HuH-7.5 (cell line): ENCODE data around the gene SUPT20HL2.
"Not testable (repeated sequence)": the region's sequence is repeated elsewhere in the genome, so short reads cannot be mapped to it uniquely, and the experiment has no call there.

Experiments
- DNase-seq: peaks from one replicate; pipeline ENCODE4 v3.0.0; 2011; ENCODE audit warnings: low spot score

The SUPT20HL2 gene

GRCh38 chrX:24314019-24314635, at the start of gene SUPT20HL2:
SUPT20HL2 (minus strand) TSS chrX:24314069; CDS start chrX:24313315, 754 bp downstream.
- DNase-seq = no peak

DNA sequence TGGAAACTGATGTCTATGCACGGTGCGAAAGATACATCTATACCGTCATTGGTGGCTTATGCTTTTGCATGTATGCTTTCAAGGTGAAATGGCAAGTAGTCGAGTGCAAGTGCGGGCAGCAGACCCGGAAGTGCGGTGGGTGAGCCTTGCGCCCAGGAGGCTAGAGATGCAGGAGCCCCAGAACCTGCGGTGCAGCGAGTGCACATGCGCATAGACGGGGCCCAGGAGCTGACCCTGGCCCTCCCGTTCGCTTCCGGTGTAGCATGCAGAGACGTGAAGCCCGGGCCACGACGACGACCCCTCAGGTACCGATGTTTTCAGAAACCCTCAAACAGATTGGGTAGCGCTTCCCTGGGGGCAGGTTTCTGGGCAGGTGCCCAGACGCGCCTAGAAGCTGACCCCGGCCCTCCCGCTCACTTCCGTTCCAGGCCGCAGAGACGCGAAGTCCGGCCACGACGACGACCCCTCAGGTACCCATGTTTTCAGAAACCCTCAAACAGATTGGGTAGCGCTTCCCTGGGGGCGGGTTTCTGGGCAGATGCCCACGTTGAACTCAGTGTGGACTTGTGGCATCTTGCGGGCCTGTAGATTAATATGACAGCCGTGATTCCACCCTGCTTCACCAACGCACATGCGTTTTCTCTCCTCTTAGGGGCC, 48.3 kb upstream of the SUPT20HL2 start:
- DNase-seq = not testable (repeated sequence)

DNA sequence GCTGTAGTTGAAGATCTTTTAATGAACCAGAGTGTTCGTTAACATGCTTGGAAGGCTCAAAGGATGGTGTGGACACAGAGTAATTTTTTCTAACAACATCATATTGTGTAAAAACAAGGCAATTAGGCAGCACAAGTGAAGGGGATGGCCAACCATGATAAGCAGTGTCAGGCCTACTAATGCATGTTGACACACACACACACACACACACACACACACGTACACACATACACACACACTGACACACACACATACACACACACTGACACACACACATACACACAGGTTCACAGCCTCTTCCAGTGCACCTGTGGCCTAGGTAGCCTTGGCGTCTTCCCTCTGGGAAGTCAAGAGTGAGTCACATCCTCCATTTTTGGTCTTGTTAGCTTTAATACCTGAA, 46.4 kb upstream of the SUPT20HL2 start, which contains the start of gene SUPT20HL1:
Gene SUPT20HL1, plus strand, starts transcription at position 368 of the 400 bp plus-strand sequence. CDS start 2,122 bp downstream, outside the sequence.
- no peak for DNase-seq

- DNase-seq = no peak
Measured at GRCh38 chrX:24357106-24357505, 43.2 kb upstream of the SUPT20HL2 start.

DNA sequence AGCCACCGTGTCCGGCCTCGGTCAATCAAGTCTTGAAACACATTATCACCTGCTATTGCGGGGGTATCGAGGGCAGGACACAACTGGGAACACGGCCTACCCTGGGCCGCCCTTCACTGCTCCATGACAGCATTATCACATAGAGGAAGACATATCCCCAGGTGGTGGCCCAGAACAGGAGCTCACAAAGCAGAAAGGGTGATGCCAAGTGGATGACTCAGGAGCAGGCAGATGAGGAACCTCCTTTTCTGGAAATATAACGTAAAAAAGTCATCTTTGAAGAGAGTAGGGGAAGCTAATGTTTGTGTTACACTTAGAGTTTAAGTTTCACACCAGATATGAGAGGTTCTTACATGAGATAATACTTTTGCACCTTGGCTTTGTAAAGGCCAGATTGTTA, 41.2 kb upstream of the SUPT20HL2 start:
- no peak for DNase-seq

GRCh38 chrX:24350217-24350616, 36.3 kb upstream of the SUPT20HL2 start:
- DNase-seq = no peak

DNA sequence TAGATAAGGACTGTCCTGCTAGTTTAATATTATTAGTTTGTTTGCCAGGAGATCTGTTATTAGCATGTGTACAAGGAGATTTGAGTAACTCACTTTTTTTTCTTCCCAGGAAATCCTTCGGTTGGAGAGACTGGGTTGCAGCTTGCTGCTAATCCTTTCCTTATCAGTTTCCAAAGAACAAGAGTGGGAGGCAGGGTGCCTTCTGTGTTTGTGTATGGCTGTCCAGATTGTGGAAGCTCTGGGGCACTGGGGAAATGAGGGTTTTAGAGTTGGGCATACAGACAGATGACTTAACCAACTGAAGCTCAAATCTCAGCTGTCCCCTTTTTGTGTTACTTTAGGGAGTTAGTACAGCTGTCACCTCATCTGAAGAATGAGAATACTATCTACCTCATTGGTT, 34.0 kb upstream of the SUPT20HL2 start:
- DNase-seq = no peak

DNA sequence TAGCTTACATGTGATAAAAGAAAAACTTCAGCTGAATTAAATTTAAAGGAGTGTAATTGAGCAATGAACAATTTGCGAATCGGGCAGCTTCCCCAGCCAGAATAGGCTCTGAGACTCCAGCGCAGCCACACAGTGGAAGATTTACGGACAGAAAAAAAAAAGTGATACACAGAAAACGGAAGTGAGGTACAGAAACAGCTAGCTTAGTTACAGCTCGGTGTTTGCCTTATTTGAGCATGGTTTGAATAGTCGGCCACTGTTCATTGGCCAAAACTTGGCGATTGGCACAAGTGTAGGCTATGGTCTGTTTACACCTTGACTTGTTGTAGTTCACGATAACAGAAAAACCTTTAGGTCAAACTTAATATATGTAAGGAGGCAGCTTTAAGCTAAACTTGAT, 29.9 kb upstream of the SUPT20HL2 start:
- DNase-seq = no peak

DNA sequence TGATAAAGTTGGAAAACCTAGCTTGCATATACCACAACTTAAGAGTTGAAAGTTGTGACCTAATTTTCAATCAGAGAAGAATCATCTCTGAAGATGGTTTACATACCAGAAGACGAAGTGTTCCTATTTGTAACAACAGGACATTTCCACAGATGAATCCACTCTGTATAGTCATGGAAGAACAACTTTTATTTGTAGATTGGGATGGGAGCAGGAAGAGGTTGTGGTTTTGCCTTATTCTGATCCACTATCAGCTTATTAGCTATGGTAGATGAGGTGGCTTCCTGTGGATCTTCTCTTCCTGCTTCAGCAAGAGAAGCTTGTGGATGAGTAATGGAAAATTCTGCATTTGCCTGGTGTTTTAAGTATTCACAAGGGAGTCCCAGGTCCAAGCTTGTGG, 27.9 kb upstream of the SUPT20HL2 start:
- no peak for DNase-seq

- no peak for DNase-seq
Measured at GRCh38 chrX:24340501-24340900, 26.6 kb upstream of the SUPT20HL2 start.

GRCh38 chrX:24339911-24340310, 26.0 kb upstream of the SUPT20HL2 start:
- no peak for DNase-seq

DNA sequence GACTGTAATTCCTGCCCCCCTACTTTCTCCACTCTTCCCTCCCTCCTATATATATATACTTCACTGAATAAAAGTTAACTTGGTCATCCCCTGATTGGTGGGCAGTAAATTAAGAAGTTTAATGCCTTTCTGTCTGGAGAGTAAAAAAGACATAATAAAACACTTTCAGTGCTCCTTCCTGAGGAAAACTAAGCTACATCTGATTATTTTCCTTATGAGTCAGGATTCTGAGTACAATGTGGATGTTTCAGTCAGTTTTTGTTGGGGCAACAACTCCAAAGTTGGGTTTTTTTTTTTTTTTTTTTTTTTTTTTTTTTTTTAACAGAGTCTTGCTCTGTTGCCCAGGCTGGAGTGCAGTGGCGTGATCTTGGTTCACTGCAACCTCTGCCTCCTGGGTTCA, 22.0 kb upstream of the SUPT20HL2 start:
- DNase-seq = no peak

GRCh38 chrX:24334461-24334860, 20.6 kb upstream of the SUPT20HL2 start:
- no peak for DNase-seq

DNA sequence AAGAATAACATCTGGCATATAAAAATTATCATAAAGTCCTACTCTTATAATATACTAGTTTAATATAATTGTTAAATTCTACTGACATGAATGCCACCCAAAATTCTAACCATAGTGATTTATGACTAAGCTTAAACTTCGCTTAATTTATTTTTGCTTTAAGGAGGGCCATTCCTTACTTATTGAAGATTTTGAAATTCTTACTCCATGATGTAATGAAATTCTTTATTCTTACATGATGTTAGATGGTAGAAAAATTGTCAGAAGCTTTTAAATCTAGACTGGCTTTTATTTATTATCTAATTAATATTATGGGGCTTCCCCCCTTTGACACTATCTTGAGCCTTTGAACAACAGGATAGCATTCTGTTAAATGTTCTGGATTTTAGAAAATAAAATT, 19.5 kb upstream of the SUPT20HL2 start:
- DNase-seq = no peak

GRCh38 chrX:24332878-24333277, 19.0 kb upstream of the SUPT20HL2 start:
- DNase-seq = no peak

DNA sequence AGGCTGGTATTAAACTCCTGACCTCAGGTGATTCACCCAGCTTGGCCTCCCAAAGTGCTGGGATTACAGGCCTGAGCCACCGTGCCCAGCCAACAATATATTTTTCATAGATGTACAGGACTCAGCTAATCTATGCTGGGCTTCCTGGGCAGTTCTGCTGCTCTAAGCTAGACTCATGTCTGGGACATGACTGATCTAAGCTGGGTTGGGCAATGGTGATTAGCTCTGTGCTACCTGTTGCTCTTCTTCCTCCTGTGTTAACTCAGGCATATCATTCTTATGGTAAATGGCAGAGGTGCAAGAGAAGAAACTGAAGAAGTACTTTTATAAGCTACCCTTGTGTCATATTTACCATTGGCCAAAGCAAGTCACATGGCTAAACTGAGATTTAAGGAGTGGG, 11.4 kb upstream of the SUPT20HL2 start:
- no peak for DNase-seq

DNA sequence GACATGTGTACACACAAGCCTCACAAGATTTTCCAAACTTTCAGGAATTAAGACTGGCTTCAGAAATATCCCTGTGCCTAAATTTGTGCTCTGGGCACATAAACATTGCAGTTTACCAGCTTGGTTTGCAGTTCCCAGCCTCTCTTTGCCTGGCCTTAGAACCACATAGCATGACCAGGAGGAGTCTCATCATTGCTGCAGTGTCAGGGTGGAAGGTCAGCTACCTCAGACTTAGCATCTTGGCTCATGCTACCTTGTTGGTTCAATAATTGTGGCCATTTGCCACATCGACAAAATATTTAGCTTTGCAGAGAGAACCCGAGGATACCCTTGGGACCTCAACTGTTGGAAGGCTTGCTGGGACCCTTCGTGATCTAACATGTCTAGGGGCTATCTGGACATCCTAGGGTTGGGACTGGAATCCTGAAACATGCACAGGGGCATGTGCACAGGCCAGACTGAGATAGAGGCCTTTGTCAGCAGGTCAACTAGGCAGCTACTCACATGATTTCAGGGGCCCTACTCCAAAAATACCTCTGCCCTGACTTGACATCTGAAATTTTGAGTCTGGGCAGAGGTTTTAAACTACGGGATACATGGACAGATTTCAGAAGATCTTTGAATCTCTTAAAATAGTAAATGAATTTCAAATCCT, 8.0 kb upstream of the SUPT20HL2 start:
- DNase-seq = no peak

GRCh38 chrX:24317567-24317966, 3.7 kb upstream of the SUPT20HL2 start:
- DNase-seq = no peak

- DNase-seq = no peak
Measured at GRCh38 chrX:24316111-24316510, 2.2 kb upstream of the SUPT20HL2 start.

GRCh38 chrX:24312249-24312607, 1.6 kb downstream of the SUPT20HL2 start:
- not testable (repeated sequence) for DNase-seq

- not testable (repeated sequence) for DNase-seq
Measured at GRCh38 chrX:24311507-24312248, 2.2 kb downstream of the SUPT20HL2 start.

DNA sequence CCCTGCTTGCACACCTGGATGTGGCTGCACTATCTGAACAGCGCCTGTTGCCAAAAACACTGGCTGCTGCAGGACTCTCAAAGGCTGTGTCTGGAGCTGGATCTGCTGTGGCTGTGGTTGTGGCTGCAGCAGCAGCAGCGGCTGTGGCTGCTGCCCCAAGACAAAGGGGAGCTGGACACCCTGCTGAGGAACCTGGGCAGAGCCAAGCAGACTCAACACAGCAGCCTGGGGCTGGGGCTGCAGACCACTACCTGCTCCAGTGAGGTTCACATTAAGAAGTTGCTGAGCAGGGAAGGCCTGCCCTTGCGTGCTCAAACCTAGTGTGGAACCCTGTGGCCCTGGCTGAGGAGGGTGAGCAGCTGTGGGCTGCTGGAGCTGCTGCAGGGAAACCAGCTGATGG, 3.0 kb downstream of the SUPT20HL2 start:
- not testable (repeated sequence) for DNase-seq
